RWPE2 (cell line): ENCODE data around the gene SSBP4.

ENCODE experiments used
- ATAC-seq: fragments of 200-7000 bp; cut with Tn5 transposase; 3 replicates; pipeline ENCODE4 v1.9.1; 2021; ENCODE audit warnings: low read depth
- DNase-seq: peaks from one replicate; pipeline ENCODE4 v3.0.0-alpha.2; 2020; ENCODE audit warnings: low spot score
- H3K27ac ChIP-seq: fragments of 450-650 bp; 2 replicates; pipeline ENCODE4 v1.5.1; 2017; ENCODE audit warnings: mild to moderate bottlenecking; ENCODE audit not compliant: poor library complexity, severe bottlenecking
- H3K27me3 ChIP-seq: fragments of 250-450 bp; sonication (Bioruptor Pico); 2 replicates; pipeline ENCODE4 v1.5.1; 2021; ENCODE audit warnings: mild to moderate bottlenecking, moderate library complexity; ENCODE audit not compliant: insufficient read depth, poor library complexity, severe bottlenecking
- H3K36me3 ChIP-seq: fragments of 250-450 bp; sonication (Bioruptor Pico); 2 replicates; pipeline ENCODE4 v1.5.1; 2020; ENCODE audit warnings: low read depth, mild to moderate bottlenecking, moderate library complexity
- H3K4me1 ChIP-seq: fragments of 250-450 bp; sonication (Bioruptor Pico); 2 replicates; pipeline ENCODE4 v1.5.1; 2021; ENCODE audit warnings: mild to moderate bottlenecking, moderate library complexity; ENCODE audit not compliant: insufficient read depth, poor library complexity, severe bottlenecking
- H3K4me3 ChIP-seq: fragments of 250-450 bp; sonication (Bioruptor Pico); 2 replicates; pipeline ENCODE4 v1.5.1; 2021; ENCODE audit warnings: mild to moderate bottlenecking, moderate library complexity; ENCODE audit not compliant: severe bottlenecking
- H3K9me3 ChIP-seq: fragments of 250-450 bp; sonication (Bioruptor Pico); 2 replicates; pipeline ENCODE4 v1.5.1; 2021; ENCODE audit warnings: mild to moderate bottlenecking, moderate library complexity; ENCODE audit not compliant: severe bottlenecking
- TF ChIP-seq, protein P1 (sequence below): fragments of 450-650 bp; IDR thresholded peaks from one replicate; pipeline ENCODE4 v1.5.1; 2017; ENCODE audit warnings: mild to moderate bottlenecking, moderate library complexity; ENCODE audit not compliant: poor library complexity, severe bottlenecking

SSBP4 gene

GRCh38 chr19:18419195-18419698, at the start of gene SSBP4:
TSS of gene SSBP4 (plus strand) at chr19:18419398. CDS start at chr19:18419649, 251 bp downstream.
- DNase-seq = peak; percentile 57
- no peaks in the 10 kb centered on the region for H3K27me3 ChIP-seq
- peak within 1 kb of the TSS; percentile 89 for H3K4me3 ChIP-seq
- TF ChIP-seq, protein P1, sequence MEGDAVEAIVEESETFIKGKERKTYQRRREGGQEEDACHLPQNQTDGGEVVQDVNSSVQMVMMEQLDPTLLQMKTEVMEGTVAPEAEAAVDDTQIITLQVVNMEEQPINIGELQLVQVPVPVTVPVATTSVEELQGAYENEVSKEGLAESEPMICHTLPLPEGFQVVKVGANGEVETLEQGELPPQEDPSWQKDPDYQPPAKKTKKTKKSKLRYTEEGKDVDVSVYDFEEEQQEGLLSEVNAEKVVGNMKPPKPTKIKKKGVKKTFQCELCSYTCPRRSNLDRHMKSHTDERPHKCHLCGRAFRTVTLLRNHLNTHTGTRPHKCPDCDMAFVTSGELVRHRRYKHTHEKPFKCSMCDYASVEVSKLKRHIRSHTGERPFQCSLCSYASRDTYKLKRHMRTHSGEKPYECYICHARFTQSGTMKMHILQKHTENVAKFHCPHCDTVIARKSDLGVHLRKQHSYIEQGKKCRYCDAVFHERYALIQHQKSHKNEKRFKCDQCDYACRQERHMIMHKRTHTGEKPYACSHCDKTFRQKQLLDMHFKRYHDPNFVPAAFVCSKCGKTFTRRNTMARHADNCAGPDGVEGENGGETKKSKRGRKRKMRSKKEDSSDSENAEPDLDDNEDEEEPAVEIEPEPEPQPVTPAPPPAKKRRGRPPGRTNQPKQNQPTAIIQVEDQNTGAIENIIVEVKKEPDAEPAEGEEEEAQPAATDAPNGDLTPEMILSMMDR = peak; percentile 51
- peak; percentile 4 for ATAC-seq
- no peaks in the 10 kb centered on the region for H3K9me3 ChIP-seq
- peak within 1 kb of the TSS; percentile 70 for H3K27ac ChIP-seq
- H3K36me3 ChIP-seq = no peaks in the 10 kb centered on the region
- peaks cover 5% of the 10 kb centered on the region for H3K4me1 ChIP-seq

DNA sequence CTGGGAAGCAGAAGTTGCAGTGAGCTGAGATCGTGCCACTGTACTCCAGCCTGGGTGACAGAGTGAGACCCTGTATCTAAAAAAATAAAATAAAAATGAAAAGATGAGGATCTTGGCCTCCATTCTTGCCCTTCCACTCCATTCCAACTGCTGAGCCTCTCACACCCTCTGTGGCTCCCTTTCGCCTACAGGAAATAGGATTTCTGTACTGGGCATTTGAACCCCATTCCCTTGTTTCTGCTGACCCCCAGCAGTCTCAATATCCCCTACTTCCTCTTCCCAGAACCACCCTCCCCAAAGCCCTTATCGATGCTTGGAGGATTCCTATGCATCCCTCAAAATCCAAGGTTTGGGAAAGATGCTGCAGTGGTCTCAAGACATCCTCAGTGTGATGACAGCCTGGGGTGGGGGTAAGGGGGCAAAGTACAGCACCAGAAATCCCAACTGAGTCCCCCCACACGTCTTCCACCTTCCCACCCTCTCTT, 45.7 kb upstream of the SSBP4 start:
- ATAC-seq (no peak), DNase-seq (no peak)
- Histone ChIP-seq H3K4me1 (peaks cover 29% of the 10 kb centered on the region), H3K4me3 (no peak overlapping the region), H3K27ac (peak overlapping the region; percentile 88), H3K9me3 (no peaks in the 10 kb centered on the region), H3K27me3 (no peaks in the 10 kb centered on the region), H3K36me3 (no peaks in the 10 kb centered on the region)
- TF ChIP-seq, protein P1 = no peak

DNA sequence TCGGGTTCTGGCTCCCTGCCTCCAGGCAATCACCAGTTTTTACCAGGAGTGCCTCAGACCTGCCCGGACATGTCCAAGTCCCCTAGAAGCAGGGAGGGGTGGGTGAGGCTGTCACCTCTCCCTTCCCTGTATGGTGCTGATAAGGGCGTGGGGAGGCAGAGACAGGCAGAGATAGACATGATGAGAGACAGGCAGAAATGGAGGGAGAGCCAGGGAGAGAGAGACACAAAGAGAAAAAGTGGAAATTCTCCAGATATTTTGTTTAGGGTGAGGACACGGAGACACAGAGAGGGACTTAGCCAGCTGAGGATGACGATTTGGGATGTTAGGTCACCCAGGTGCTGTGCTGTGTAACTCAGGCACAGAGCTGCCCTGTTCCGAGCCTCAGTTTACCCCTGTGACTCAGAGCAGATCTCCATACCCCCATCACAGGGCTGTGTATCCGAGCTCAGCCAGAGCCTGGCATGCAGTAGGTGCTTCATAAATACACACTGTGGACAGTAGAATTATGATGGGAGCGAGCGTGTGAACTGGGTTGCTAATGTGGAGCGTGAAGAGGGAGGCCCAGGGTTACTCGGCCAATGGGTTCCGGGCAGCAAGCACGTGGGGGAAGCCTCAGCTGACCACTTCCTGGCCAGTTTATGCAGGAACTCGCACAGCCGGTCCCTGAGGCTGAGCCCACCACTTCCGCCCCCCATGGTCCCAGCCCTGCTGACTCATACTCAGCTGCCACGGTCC, 45.1 kb upstream of the SSBP4 start:
- TF ChIP-seq, protein P1 = no peak
- ATAC-seq = peak; percentile 91

DNA sequence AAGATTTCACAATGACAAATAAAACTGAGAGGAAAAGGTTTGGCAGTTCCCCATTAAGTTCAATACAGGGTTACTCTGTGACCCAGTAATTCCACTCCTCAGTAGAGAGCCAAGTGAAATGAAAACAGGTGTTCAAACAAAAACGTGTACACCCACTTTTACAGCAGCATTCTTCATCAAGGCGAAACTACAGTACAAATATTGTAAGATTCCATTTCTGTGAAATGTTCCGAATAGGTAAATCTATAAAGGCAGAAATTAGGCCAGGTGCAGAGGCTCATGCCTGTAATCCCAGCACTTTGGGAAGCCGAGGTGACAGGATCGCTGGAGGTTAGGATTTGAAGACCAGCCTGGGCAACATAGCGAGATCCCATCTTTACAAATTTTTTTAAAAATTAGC, 42.2 kb upstream of the SSBP4 start:
- TF ChIP-seq, protein P1 = no peak
- no peak overlapping the region for H3K4me3 ChIP-seq
- H3K27me3 ChIP-seq = no peaks in the 10 kb centered on the region
- peaks cover 34% of the 10 kb centered on the region for H3K4me1 ChIP-seq
- no peaks in the 10 kb centered on the region for H3K9me3 ChIP-seq
- H3K36me3 ChIP-seq = no peaks in the 10 kb centered on the region
- peak overlapping the region; percentile 41 for H3K27ac ChIP-seq
- DNase-seq (no peak), ATAC-seq (no peak)

More for the DNA sequence above, 45.1 kb upstream of the SSBP4 start:
- Histone ChIP-seq H3K4me1 (peaks cover 34% of the 10 kb centered on the region), H3K36me3 (no peaks in the 10 kb centered on the region), H3K27me3 (no peaks in the 10 kb centered on the region), H3K4me3 (no peak overlapping the region), H3K9me3 (no peaks in the 10 kb centered on the region), H3K27ac (peak overlapping the region; percentile 88)
- peak; percentile 94 for DNase-seq
